ACC112 (cell line): ENCODE data around the gene HS6ST1.
A peak's percentile ranks its signal among the peaks of the same experiment; 100 is the strongest.

Experiments
- H2AFZ ChIP-seq: fragments of 200-600 bp; sonication (generic); one replicate; pipeline ENCODE4 v1.6.0; 2017; ENCODE audit warnings: antibody characterized with exemption, low read length; ENCODE audit not compliant: unreplicated experiment
- H3K27ac ChIP-seq: fragments of 200-600 bp; sonication (generic); 2 replicates; pipeline ENCODE4 v1.5.1; 2014; ENCODE audit warnings: low read depth, mild to moderate bottlenecking, antibody characterized with exemption, low read length, moderate library complexity
- H3K27me3 ChIP-seq: fragments of 200-600 bp; sonication (generic); 2 replicates; pipeline ENCODE4 v1.6.1; 2014; ENCODE audit warnings: mild to moderate bottlenecking, antibody characterized with exemption, low read length, moderate library complexity, mixed read lengths; ENCODE audit not compliant: insufficient read depth
- H3K36me3 ChIP-seq: fragments of 200-600 bp; sonication (generic); 2 replicates; pipeline ENCODE4 v1.6.1; 2016; ENCODE audit warnings: mild to moderate bottlenecking, antibody characterized with exemption, low read length, moderate library complexity, mixed read lengths; ENCODE audit not compliant: insufficient read depth
- H3K4me1 ChIP-seq: fragments of 200-600 bp; sonication (generic); one replicate; pipeline ENCODE4 v1.6.1; 2016; ENCODE audit warnings: low read length, mixed read lengths; ENCODE audit not compliant: insufficient read depth, unreplicated experiment, control insufficient read depth
- H3K4me3 ChIP-seq: fragments of 200-600 bp; sonication (generic); 2 replicates; pipeline ENCODE4 v1.5.1; 2014; ENCODE audit warnings: mild to moderate bottlenecking, low read depth, low read length
- H3K79me2 ChIP-seq: fragments of 200-600 bp; sonication (generic); one replicate; pipeline ENCODE4 v1.6.0; 2016; ENCODE audit warnings: low read length; ENCODE audit not compliant: control insufficient read depth, unreplicated experiment, insufficient read depth

The HS6ST1 gene

GRCh38 chr2:128360711-128361110, 42.0 kb upstream of the HS6ST1 start:
- Histone ChIP-seq H3K36me3 (no peaks in the 10 kb centered on the region), H3K79me2 (no peaks in the 10 kb centered on the region), H3K27me3 (no peaks in the 10 kb centered on the region), H3K4me1 (peaks cover 14% of the 10 kb centered on the region), H3K27ac (no peak overlapping the region), H2AFZ (no peak overlapping the region), H3K4me3 (no peak overlapping the region)

- Histone ChIP-seq H3K4me3 (no peak overlapping the region), H3K4me1 (peaks cover 14% of the 10 kb centered on the region), H3K36me3 (no peaks in the 10 kb centered on the region), H3K27me3 (no peaks in the 10 kb centered on the region), H3K79me2 (no peaks in the 10 kb centered on the region), H2AFZ (no peak overlapping the region), H3K27ac (no peak overlapping the region)
These were observed 41.2 kb upstream of the HS6ST1 start for GRCh38 chr2:128359841-128360240.

- Histone ChIP-seq H3K27ac (no peak overlapping the region), H3K4me3 (no peak overlapping the region), H3K36me3 (no peaks in the 10 kb centered on the region), H2AFZ (no peak overlapping the region), H3K27me3 (no peaks in the 10 kb centered on the region), H3K79me2 (no peaks in the 10 kb centered on the region), H3K4me1 (peaks cover 14% of the 10 kb centered on the region)
These were observed 40.5 kb upstream of the HS6ST1 start for GRCh38 chr2:128358941-128359731.

GRCh38 chr2:128357506-128358370, 39.1 kb upstream of the HS6ST1 start:
- no peaks in the 10 kb centered on the region for H3K79me2 ChIP-seq
- no peaks in the 10 kb centered on the region for H3K27me3 ChIP-seq
- H3K4me3 ChIP-seq, result no peak overlapping the region
- peaks cover 6% of the 10 kb centered on the region for H3K4me1 ChIP-seq
- no peaks in the 10 kb centered on the region for H3K36me3 ChIP-seq
- H2AFZ ChIP-seq, result no peak overlapping the region
- no peak overlapping the region for H3K27ac ChIP-seq

- Histone ChIP-seq H2AFZ (no peak overlapping the region), H3K4me1 (no peaks in the 10 kb centered on the region), H3K4me3 (no peak overlapping the region), H3K27me3 (no peaks in the 10 kb centered on the region), H3K27ac (no peak overlapping the region), H3K36me3 (no peaks in the 10 kb centered on the region), H3K79me2 (no peaks in the 10 kb centered on the region)
These were observed 37.5 kb upstream of the HS6ST1 start for GRCh38 chr2:128356127-128356526.

- no peak overlapping the region for H3K27ac ChIP-seq
- no peaks in the 10 kb centered on the region for H3K27me3 ChIP-seq
- no peaks in the 10 kb centered on the region for H3K36me3 ChIP-seq
- no peaks in the 10 kb centered on the region for H3K4me1 ChIP-seq
- no peak overlapping the region for H2AFZ ChIP-seq
- no peaks in the 10 kb centered on the region for H3K79me2 ChIP-seq
- no peak overlapping the region for H3K4me3 ChIP-seq
These were observed 36.2 kb upstream of the HS6ST1 start for GRCh38 chr2:128354726-128355470.

GRCh38 chr2:128354161-128354560, 35.5 kb upstream of the HS6ST1 start:
- H3K4me1 ChIP-seq, result no peaks in the 10 kb centered on the region
- H2AFZ ChIP-seq, result no peak overlapping the region
- no peak overlapping the region for H3K4me3 ChIP-seq
- H3K79me2 ChIP-seq, result no peaks in the 10 kb centered on the region
- H3K27ac ChIP-seq, result no peak overlapping the region
- H3K36me3 ChIP-seq, result no peaks in the 10 kb centered on the region
- H3K27me3 ChIP-seq, result no peaks in the 10 kb centered on the region

GRCh38 chr2:128350736-128351135, 32.1 kb upstream of the HS6ST1 start:
- Histone ChIP-seq H3K4me1 (peaks cover 5% of the 10 kb centered on the region), H3K27ac (no peak overlapping the region), H2AFZ (no peak overlapping the region), H3K79me2 (no peaks in the 10 kb centered on the region), H3K27me3 (no peaks in the 10 kb centered on the region), H3K4me3 (no peak overlapping the region), H3K36me3 (no peaks in the 10 kb centered on the region)

- no peaks in the 10 kb centered on the region for H3K27me3 ChIP-seq
- H2AFZ ChIP-seq, result no peak overlapping the region
- no peaks in the 10 kb centered on the region for H3K36me3 ChIP-seq
- no peaks in the 10 kb centered on the region for H3K79me2 ChIP-seq
- H3K4me1 ChIP-seq, result peaks cover 5% of the 10 kb centered on the region
- no peak overlapping the region for H3K4me3 ChIP-seq
- H3K27ac ChIP-seq, result no peak overlapping the region
These were observed 30.0 kb upstream of the HS6ST1 start for GRCh38 chr2:128348701-128349100.

GRCh38 chr2:128347701-128348539, 29.3 kb upstream of the HS6ST1 start:
- H3K27me3 ChIP-seq, result no peaks in the 10 kb centered on the region
- H3K36me3 ChIP-seq, result no peaks in the 10 kb centered on the region
- peaks cover 5% of the 10 kb centered on the region for H3K4me1 ChIP-seq
- no peak overlapping the region for H3K4me3 ChIP-seq
- H2AFZ ChIP-seq, result peak overlapping the region; percentile 49
- no peaks in the 10 kb centered on the region for H3K79me2 ChIP-seq
- no peak overlapping the region for H3K27ac ChIP-seq
